ENCODE results near the gene PLXNA1.

The PLXNA1 gene

GRCh38 chr3:126952983-126953660 is 29.8 kb upstream of the PLXNA1 start:
- no peak for DNase-seq (ENCODE audit: low spot score)

DNA sequence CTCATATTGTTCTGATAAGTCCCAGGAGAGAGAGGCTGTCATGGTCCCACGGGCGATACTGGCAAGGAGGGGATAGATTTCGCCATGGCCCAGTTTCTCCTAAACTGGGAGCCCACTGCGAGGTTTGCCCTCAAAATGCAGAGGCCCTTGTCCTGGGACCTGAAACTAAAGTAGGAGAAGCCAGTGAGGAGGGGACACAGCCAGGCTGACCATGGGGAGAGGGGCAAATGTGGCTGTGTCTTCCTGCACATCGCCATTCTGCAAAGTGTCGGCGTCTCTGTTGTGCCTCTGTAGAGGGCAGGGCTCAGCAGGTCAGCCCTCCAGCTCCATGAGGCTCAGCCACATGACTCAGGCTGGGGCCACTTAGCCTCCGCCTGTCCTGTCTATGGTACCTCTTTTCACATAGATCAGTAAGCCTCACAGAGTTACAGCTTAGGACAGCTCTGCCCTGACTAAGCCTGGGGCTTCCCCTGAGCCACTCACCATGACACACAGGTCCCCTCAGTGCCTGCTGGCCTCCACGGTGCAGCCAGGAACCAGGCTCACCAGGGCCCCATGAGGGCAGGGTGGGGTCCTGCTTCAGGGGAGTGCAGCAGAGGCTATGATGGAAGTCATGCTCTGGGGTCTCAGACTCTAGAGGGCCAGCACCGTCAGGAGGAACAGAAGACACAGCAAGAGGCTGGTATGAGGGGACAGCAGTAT is 28.6 kb upstream of the PLXNA1 start:
- no peak for DNase-seq (ENCODE audit: low spot score)

GRCh38 chr3:126955004-126955790 is 27.7 kb upstream of the PLXNA1 start:
- DNase-seq (ENCODE audit: low spot score): no peak

DNA sequence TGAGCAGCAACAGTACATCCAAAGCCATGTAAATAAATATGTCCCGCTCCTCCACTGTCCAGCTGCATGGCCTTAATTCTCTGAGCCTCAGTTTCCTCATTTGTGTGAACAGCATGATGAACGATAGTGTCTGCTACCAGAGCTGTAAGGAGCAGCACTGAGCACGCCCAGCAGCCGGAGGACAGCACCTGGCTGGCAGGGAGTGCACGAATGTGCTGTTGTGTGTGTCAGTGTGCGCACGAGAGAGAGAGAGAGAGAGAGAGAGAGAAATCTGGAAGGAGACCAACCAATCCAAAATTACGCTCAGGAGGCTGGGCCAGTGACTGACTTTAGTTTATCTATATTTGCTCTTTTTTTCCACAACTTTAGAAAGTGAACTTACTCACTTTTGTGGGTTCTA is 26.6 kb upstream of the PLXNA1 start:
- DNase-seq (ENCODE audit: low spot score): no peak

DNA sequence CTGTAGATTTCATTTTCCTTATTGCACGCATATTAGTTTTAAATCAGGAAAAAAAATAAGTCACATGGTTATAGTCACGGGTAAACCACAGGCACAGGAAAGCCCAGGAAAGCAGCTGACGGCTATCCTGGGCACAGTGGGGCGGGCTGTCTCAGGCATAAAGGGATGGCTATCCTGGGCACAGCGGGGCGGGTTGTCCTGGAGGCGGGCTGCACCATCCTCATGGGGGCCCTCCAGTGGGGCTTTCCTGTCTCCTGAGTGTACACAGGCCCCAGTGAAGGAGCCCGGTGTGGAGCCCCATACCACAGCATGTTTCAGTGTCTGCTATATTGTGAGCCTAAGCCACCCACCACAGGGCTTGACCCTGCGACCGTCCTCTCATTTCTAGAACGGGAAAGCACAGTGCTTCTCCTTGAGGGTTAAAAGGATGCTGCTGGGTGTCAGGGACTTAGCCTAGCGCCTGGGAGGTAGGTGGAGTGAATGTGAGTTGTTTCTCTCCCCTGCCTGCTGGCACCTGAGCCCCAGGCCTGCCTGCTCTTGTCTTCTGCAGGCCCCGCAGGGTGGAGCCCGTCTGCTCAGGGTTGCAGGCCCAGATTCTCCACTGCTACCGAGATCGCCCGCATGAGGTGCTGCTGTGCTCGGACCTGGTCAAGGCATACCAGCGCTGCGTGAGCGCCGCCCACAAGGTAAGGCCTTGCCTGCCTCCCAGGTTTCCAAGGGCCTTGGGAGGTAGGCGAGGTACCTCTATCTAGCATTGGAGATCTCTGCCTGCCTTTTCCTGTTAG is 25.9 kb upstream of the PLXNA1 start:
- no peak for DNase-seq (ENCODE audit: low spot score)

- no peak for DNase-seq (ENCODE audit: low spot score)
Observed at GRCh38 chr3:126957776-126958637, 24.9 kb upstream of the PLXNA1 start.

DNA sequence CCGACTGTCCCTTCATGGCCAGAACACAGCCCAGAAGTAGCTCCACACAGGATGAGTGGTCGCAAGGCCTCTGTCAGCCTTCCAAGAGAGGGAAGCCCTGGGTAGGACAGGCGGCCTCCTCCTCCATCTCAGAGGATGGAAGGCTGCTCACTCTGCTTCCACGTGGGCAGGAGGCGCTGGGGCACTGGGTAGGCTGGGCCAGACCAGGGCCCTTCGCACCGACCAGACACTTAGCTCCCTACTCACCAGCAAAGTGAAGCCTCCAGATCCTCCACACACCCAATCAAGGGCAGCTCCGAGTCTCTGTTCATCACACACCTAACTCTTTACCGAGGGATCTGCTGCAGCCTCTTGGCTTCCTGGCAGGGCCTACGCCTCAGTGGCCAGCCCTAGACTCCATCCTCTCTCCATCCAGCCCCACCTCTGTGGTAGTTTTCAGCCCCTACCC is 24.3 kb upstream of the PLXNA1 start:
- DNase-seq (ENCODE audit: low spot score): no peak

GRCh38 chr3:126959136-126959920 is 23.6 kb upstream of the PLXNA1 start:
- DNase-seq (ENCODE audit: low spot score): no peak

DNA sequence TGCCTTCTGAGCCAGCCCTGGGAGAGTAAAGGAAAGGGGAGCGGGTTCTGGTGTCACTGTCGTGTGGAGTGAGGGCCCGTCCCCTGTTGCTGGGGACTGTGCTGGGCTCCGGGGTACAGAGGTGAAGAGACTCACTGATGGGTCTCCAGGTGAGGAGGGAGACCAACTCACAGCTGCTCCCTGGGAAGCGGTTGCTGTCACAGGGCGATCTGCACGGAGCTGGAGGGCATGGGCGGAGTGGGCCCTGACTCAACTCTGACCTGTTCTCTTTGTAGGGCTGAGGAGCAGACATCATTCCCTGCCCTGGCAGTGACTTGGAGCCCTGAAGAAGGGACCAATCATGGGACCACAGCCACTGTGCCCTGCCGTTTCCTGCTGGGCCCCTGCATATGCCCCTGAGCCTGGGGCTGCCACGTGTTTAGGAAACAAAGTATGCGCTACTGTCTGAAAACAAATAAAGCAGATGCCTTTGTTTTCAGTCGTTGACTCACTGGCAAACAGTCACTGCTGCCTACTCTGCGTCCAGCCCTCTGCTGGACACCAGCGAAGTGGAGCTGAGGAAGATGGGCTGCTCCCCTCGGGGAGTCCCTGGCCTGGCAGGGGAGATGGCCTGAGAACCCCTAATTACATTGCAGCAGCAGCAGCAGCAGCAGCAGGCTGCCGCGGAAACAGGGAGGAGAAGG is 22.9 kb upstream of the PLXNA1 start:
- no peak for DNase-seq (ENCODE audit: low spot score)

GRCh38 chr3:126960604-126960995 is 22.3 kb upstream of the PLXNA1 start:
- DNase-seq (ENCODE audit: low spot score): no peak

DNA sequence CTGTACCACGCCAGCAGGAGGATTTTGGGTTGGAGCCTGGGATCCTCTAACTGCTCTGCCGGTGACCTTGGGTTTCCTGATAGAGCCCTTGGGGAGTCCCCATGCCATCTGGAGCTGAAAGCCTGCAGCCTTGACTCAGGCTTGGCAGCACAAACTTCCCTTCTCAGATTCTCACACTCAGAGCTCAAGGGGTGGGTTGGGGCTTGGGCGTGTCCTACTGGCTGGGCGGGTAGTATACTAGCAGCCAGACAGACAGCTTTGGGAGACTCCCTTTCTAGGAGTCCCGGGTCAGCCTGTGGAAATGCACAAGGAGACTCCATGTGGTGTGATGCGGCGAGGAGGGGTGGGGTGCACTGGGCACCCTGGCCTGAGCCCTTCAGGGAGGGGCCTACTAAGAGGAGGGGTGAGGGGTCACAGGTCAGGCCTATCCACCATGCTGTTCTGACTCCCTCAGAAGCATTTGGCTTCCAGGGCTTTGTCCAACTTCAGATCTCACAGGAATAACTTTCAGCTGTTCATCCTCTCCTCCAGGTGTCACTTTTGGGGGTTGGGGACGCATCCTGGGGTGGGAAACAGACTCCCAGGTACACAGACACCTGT is 21.6 kb upstream of the PLXNA1 start:
- no peak for DNase-seq (ENCODE audit: low spot score)

DNA sequence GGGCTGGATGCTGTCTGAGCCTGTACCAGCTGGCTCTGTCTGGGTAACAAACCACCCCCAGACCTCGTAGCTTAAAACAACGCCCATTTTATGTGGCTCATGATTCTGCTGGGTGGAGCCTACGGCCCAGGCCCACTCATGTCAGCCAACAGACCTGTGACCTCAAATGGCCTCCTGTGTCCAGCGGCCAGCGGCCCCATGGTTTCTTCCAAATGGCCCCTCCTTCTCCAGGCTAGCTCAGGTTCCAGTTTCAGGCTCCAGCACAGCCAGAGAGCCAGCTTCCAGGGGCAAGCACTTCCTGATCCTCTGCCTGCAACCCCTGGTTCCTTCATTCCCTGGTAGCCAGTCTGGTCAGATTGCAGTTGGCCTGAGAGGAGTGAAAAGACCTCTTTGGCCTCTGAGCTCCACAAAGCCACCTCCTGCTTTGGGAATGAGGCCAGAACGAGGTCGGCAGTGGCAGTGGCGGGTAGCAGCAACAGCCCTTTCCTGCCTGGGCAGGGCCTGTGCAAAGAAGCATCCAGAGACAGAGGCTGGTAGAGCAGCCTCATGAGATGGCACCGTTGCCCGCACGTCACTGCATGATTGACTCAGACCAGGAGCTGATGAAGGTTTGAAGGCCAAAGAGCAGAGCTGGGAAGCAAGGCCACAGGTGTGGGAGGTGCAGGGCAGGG is 21.0 kb upstream of the PLXNA1 start:
- DNase-seq (ENCODE audit: low spot score): no peak

DNA sequence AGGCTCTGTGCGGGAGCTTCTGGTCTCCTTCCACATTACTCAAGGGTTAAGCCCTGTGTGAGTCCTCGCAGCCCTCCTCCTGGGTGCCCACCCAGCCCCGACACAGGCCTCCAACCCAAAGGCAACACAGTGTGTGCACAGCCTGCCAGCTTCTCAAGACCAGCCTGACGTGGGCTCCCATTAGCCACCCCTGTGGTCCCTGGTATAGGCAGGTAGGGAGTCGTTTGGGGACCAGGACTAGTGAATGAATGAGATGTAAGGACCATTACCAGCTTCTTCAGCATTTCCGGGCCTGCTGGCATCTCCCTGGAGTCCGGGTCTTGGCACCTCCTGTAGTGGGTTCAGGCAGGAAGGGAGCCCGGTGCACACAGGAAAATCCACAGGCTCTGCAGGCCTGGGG is 20.2 kb upstream of the PLXNA1 start:
- DNase-seq (ENCODE audit: low spot score): no peak

GRCh38 chr3:126963261-126964190 is 19.4 kb upstream of the PLXNA1 start:
- no peak for DNase-seq (ENCODE audit: low spot score)

- no peak for DNase-seq (ENCODE audit: low spot score)
Observed at GRCh38 chr3:126964261-126964660, 18.7 kb upstream of the PLXNA1 start.

DNA sequence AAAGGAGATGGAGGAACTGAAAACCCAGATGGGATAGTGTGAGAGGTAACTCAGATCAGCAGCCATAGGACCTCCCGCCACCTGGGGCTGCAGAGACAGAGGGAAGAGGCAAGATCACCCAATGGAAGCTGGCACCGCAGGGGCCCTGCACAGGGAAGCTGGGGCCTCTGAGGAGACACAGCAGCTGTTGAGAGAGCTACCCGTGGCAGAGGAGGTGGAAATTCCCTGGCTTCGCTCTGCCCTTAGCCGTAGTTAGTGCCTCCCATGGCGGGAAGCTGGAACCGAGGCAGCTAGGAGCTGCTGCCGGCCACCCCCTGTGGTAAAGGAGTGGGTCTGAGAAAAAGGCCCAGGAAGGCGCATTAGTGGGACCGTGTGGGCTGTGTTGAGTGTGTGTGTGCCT is 18.0 kb upstream of the PLXNA1 start:
- no peak for DNase-seq (ENCODE audit: low spot score)

DNA sequence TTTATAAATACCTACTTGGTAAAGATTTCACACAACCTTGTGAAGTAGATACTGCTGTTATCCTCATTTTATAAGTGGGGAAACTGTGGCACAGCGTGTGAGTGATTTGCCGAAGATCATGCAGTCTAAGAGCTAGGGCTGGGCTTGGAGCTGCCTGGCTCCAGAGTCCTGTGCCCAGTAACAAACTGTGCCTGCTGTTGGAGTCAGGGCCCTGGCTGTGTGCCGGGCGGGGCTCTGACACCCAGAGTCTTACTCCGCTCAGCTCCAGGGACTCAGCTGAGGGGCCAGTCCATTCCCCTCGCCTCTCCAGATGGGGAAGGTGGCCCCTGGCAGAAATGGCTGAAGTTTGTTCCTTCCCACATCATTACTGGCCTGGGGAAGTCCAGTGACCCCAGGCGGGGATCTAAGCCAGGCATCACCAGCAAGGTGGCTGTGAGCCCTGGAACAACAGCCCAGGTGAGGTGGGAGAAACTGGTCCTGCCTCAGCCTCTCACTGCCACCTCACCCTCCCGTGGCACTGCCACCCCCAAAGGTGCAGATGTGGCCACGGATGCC is 17.3 kb upstream of the PLXNA1 start:
- DNase-seq (ENCODE audit: low spot score): no peak
